SIG-M5 treated with dmso at 0.1 percent for 504 hours (cell line): ENCODE results near the gene STAB2.
"Not testable (repeated sequence)": the region's sequence is repeated elsewhere in the genome, so short reads cannot be mapped to it uniquely, and the experiment has no call there.

Experiments
- DNase-seq: peaks from one replicate; lab custom pipeline; 2025; ENCODE audit not compliant: unreplicated experiment; lab: John Stamatoyannopoulos, UW

STAB2 gene

GRCh38 chr12:103652808-103653207, 65.7 kb downstream of the STAB2 start:
- peak; percentile 56 for DNase-seq

GRCh38 chr12:103653568-103654173, 66.6 kb downstream of the STAB2 start:
- not testable (repeated sequence) for DNase-seq

- no peak for DNase-seq
Measured at GRCh38 chr12:103654816-103655215, 67.7 kb downstream of the STAB2 start.

GRCh38 chr12:103656291-103656690, 69.2 kb downstream of the STAB2 start:
- DNase-seq = no peak

GRCh38 chr12:103657331-103657730, 70.3 kb downstream of the STAB2 start:
- no peak for DNase-seq

GRCh38 chr12:103664626-103665025, 77.6 kb downstream of the STAB2 start:
- DNase-seq = no peak

GRCh38 chr12:103665971-103666370, 78.9 kb downstream of the STAB2 start:
- DNase-seq = no peak

- DNase-seq = no peak
Measured at GRCh38 chr12:103667125-103667524, 80.1 kb downstream of the STAB2 start.

- DNase-seq = no peak
Measured at GRCh38 chr12:103668520-103668919, 81.4 kb downstream of the STAB2 start.

GRCh38 chr12:103671367-103671766, 84.3 kb downstream of the STAB2 start:
- DNase-seq = no peak

GRCh38 chr12:103672401-103673119, 85.5 kb downstream of the STAB2 start:
- no peak for DNase-seq

- no peak for DNase-seq
Measured at GRCh38 chr12:103673487-103673886, 86.4 kb downstream of the STAB2 start.

GRCh38 chr12:103673891-103674375, 86.9 kb downstream of the STAB2 start:
- no peak for DNase-seq

GRCh38 chr12:103676893-103677292, 89.8 kb downstream of the STAB2 start:
- DNase-seq = no peak

GRCh38 chr12:103677341-103677740, 90.3 kb downstream of the STAB2 start:
- no peak for DNase-seq

- no peak for DNase-seq
Measured at GRCh38 chr12:103677905-103678304, 90.8 kb downstream of the STAB2 start.

- no peak for DNase-seq
Measured at GRCh38 chr12:103679421-103680170, 92.5 kb downstream of the STAB2 start.

GRCh38 chr12:103680591-103681141, 93.6 kb downstream of the STAB2 start:
- no peak for DNase-seq

GRCh38 chr12:103686026-103686425, 99.0 kb downstream of the STAB2 start:
- no peak for DNase-seq

GRCh38 chr12:103687253-103687652, 100.2 kb downstream of the STAB2 start:
- peak; percentile 16 for DNase-seq

- DNase-seq = no peak
Measured at GRCh38 chr12:103688376-103689063, 101.4 kb downstream of the STAB2 start.
